Measurements from ENCODE around the gene ZC3HAV1. TPM values are rescaled to one million over a fixed set of nuclear protein-coding genes. Genes with fewer than 3 reads are reported as not detected.

Gene ZC3HAV1
- total and polyA plus RNA-seq, 9 of the 15 experiments (the other 6 are each of a cell fraction or from before 2014, with no cell fraction given), result 11.9 to 40.5 (median 23.9) TPM

DNA sequence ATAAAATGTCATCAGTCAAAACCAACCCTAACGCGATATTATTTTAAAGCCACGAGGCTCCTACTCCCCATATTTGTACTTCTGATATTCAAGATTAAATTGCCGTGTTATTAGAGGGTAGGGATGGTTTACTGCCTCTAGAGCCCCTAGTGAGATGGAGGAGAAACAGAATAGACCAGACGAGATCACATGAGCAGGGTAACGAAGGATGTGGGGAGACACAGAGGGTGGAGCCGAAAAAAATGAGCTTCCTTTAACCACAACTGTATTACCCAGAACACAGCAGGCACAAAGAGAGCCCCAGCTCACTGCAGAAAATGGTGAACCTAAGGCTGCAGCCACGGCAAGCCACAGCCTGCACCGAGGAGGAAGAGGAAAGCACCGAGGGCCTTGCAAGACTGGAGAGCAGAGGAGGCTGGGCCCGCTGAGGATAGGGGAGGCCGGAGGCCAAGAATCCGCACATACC, 14.3 kb downstream of the ZC3HAV1 start (continued):
- TF ChIP-seq, protein P1, sequence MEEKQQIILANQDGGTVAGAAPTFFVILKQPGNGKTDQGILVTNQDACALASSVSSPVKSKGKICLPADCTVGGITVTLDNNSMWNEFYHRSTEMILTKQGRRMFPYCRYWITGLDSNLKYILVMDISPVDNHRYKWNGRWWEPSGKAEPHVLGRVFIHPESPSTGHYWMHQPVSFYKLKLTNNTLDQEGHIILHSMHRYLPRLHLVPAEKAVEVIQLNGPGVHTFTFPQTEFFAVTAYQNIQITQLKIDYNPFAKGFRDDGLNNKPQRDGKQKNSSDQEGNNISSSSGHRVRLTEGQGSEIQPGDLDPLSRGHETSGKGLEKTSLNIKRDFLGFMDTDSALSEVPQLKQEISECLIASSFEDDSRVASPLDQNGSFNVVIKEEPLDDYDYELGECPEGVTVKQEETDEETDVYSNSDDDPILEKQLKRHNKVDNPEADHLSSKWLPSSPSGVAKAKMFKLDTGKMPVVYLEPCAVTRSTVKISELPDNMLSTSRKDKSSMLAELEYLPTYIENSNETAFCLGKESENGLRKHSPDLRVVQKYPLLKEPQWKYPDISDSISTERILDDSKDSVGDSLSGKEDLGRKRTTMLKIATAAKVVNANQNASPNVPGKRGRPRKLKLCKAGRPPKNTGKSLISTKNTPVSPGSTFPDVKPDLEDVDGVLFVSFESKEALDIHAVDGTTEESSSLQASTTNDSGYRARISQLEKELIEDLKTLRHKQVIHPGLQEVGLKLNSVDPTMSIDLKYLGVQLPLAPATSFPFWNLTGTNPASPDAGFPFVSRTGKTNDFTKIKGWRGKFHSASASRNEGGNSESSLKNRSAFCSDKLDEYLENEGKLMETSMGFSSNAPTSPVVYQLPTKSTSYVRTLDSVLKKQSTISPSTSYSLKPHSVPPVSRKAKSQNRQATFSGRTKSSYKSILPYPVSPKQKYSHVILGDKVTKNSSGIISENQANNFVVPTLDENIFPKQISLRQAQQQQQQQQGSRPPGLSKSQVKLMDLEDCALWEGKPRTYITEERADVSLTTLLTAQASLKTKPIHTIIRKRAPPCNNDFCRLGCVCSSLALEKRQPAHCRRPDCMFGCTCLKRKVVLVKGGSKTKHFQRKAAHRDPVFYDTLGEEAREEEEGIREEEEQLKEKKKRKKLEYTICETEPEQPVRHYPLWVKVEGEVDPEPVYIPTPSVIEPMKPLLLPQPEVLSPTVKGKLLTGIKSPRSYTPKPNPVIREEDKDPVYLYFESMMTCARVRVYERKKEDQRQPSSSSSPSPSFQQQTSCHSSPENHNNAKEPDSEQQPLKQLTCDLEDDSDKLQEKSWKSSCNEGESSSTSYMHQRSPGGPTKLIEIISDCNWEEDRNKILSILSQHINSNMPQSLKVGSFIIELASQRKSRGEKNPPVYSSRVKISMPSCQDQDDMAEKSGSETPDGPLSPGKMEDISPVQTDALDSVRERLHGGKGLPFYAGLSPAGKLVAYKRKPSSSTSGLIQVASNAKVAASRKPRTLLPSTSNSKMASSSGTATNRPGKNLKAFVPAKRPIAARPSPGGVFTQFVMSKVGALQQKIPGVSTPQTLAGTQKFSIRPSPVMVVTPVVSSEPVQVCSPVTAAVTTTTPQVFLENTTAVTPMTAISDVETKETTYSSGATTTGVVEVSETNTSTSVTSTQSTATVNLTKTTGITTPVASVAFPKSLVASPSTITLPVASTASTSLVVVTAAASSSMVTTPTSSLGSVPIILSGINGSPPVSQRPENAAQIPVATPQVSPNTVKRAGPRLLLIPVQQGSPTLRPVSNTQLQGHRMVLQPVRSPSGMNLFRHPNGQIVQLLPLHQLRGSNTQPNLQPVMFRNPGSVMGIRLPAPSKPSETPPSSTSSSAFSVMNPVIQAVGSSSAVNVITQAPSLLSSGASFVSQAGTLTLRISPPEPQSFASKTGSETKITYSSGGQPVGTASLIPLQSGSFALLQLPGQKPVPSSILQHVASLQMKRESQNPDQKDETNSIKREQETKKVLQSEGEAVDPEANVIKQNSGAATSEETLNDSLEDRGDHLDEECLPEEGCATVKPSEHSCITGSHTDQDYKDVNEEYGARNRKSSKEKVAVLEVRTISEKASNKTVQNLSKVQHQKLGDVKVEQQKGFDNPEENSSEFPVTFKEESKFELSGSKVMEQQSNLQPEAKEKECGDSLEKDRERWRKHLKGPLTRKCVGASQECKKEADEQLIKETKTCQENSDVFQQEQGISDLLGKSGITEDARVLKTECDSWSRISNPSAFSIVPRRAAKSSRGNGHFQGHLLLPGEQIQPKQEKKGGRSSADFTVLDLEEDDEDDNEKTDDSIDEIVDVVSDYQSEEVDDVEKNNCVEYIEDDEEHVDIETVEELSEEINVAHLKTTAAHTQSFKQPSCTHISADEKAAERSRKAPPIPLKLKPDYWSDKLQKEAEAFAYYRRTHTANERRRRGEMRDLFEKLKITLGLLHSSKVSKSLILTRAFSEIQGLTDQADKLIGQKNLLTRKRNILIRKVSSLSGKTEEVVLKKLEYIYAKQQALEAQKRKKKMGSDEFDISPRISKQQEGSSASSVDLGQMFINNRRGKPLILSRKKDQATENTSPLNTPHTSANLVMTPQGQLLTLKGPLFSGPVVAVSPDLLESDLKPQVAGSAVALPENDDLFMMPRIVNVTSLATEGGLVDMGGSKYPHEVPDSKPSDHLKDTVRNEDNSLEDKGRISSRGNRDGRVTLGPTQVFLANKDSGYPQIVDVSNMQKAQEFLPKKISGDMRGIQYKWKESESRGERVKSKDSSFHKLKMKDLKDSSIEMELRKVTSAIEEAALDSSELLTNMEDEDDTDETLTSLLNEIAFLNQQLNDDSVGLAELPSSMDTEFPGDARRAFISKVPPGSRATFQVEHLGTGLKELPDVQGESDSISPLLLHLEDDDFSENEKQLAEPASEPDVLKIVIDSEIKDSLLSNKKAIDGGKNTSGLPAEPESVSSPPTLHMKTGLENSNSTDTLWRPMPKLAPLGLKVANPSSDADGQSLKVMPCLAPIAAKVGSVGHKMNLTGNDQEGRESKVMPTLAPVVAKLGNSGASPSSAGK (IDR thresholded peaks at IDR 0.05), result peak; percentile 28; the same call in 1 of the 2 replicates
- TF ChIP-seq ARNT (IDR thresholded peaks at IDR 0.05) (no peak), BRD9 (IDR thresholded peaks at IDR 0.05; ENCODE audit: low read depth, partially characterized antibody) (no peak), ZNF76 (CRISPR knock-in tag; IDR thresholded peaks at IDR 0.05; ENCODE audit: borderline replicate concordance) (no peak), POLR3G (IDR thresholded peaks at IDR 0.05; ENCODE audit: extremely low read depth, insufficient read length, insufficient replicate concordance) (no peak), CTCFL (IDR thresholded peaks at IDR 0.05; ENCODE audit: borderline replicate concordance, insufficient read depth, low read depth, low read length, poor library complexity, severe bottlenecking) (no peak), CBFB (CRISPR knock-in tag; IDR thresholded peaks at IDR 0.05) (no peak), SRF (CRISPR knock-in tag; IDR thresholded peaks at IDR 0.05) (peak in 1 of 2 experiments; percentile 68; a peak in 1 of 4 replicates), POLR2AphosphoS5 (IDR thresholded peaks at IDR 0.05; ENCODE audit: control insufficient read depth, insufficient read depth, low read depth, low read length) (no peak), U2AF2 (optimal IDR thresholded peaks at IDR 0.05; ENCODE audit: low read depth, low read length) (no peak), NFRKB (IDR thresholded peaks at IDR 0.05; ENCODE audit: low read depth) (no peak)
- TF ChIP-seq, protein P2, sequence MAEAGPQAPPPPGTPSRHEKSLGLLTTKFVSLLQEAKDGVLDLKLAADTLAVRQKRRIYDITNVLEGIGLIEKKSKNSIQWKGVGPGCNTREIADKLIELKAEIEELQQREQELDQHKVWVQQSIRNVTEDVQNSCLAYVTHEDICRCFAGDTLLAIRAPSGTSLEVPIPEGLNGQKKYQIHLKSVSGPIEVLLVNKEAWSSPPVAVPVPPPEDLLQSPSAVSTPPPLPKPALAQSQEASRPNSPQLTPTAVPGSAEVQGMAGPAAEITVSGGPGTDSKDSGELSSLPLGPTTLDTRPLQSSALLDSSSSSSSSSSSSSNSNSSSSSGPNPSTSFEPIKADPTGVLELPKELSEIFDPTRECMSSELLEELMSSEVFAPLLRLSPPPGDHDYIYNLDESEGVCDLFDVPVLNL (CRISPR knock-in tag; IDR thresholded peaks at IDR 0.05; ENCODE audit: low read depth), result no peak

Measured in K562 (cell line).